HCT116 (cell line): Measurements from ENCODE around the gene OBSCN. TPM values are rescaled to one million over a fixed set of nuclear protein-coding genes. Genes with fewer than 3 reads are reported as not detected.

ENCODE experiments used
- ATAC-seq: fragments of 200-7000 bp; cut with Tn5 transposase; 2 replicates; pipeline ENCODE4 v1.9.1; 2020; ENCODE audit warnings: mild to moderate bottlenecking, moderate library complexity
- BruUV-seq: library from RNA; stranded (reverse); fragments of 400-500 nt; replicated peaks from 2 replicates; lab custom pipeline; 2021; lab: Mats Ljungman, UMichigan
- CTCF ChIA-PET: fragments of 300-600 bp; sonication (Branson Sonifier 250); formaldehyde crosslinking; loops from one replicate; lab custom pipeline; 2021; ENCODE audit warnings: antibody characterized with exemption; lab: Charles Lee
- POLR2A ChIA-PET: fragments of 300-600, 350-600 bp; sonication (Branson Sonifier 250); formaldehyde crosslinking; loops from one replicate; lab custom pipeline; 2021; ENCODE audit warnings: antibody characterized with exemption; lab: Charles Lee
- RAD21 ChIA-PET, 2 experiments: fragments of 300-600 bp; sonication (Branson Sonifier 250); formaldehyde crosslinking; loops; one replicate each; lab custom pipeline; 2023; ENCODE audit warnings: low total read pairs in 2 of 2; ENCODE audit not compliant: uncharacterized antibody in 2 of 2, unreplicated experiment in 2 of 2, low non-redundant PET in 1 of 2; lab: Charles Lee
- DNase-seq: peaks from one replicate; pipeline ENCODE4 v3.0.0-alpha.2; 2010; ENCODE audit warnings: low read depth, low spot score
- H2AFZ ChIP-seq: fragments of 200-600 bp; shearing (Covaris generic), sonication (generic); 2 replicates; pipeline ENCODE4 v1.6.1; 2017; ENCODE audit warnings: low read depth, mixed run types, mixed read lengths, antibody characterized with exemption, low read length; ENCODE audit not compliant: poor library complexity, severe bottlenecking
- H3K27ac ChIP-seq: 2 replicates; pipeline ENCODE4 v1.5.1; 2012; ENCODE audit warnings: low read depth, low read length
- H3K27me3 ChIP-seq: fragments of 200-600 bp; sonication (generic); 2 replicates; pipeline ENCODE4 v1.6.1; 2016; ENCODE audit warnings: mixed run types, low read length, mixed read lengths; ENCODE audit not compliant: insufficient read depth
- H3K36me3 ChIP-seq, 2 experiments: fragments of 200-500 bp in 1 of 2; fragments of 200-600 bp in 1 of 2; sonication (Bioruptor generic) in 1 of 2; sonication (generic) in 1 of 2; 2 replicates each; pipeline versions ENCODE4 v1.5.1 to v1.6.1; 2014 to 2016; ENCODE audit warnings: low read length in 2 of 2, inconsistent platforms in 1 of 2, mixed read lengths in 1 of 2, mixed run types in 1 of 2; ENCODE audit not compliant: insufficient read depth in 2 of 2, control insufficient read depth in 1 of 2
- H3K4me1 ChIP-seq, 2 experiments: fragments of 200-600 bp in 1 of 2; sonication (generic) in 1 of 2; 2 replicates each; pipeline versions ENCODE4 v1.5.1 to v1.6.1; 2012 to 2017; ENCODE audit warnings: low read length in 2 of 2, inconsistent platforms in 1 of 2, mild to moderate bottlenecking in 1 of 2, mixed read lengths in 1 of 2, mixed run types in 1 of 2, moderate library complexity in 1 of 2; ENCODE audit not compliant: insufficient read depth in 2 of 2, control insufficient read depth in 1 of 2
- H3K4me2 ChIP-seq: fragments of 200-600 bp; sonication (generic); 2 replicates; pipeline ENCODE4 v1.6.1; 2017; ENCODE audit warnings: mixed run types, low read length, mixed read lengths
- H3K4me3 ChIP-seq, 2 experiments: fragments of 200-600 bp in 1 of 2; sonication (generic) in 1 of 2; replicated peaks in 1 of 2; 2 replicates each; pipeline ENCODE4 v1.5.1; 2011 to 2016; ENCODE audit warnings: low read length in 2 of 2, control low read depth in 1 of 2, low read depth in 1 of 2, mild to moderate bottlenecking in 1 of 2, mixed read lengths in 1 of 2, mixed run types in 1 of 2
- H3K79me2 ChIP-seq: fragments of 200-600 bp; sonication (generic); 2 replicates; pipeline ENCODE4 v1.6.1; 2017; ENCODE audit warnings: mild to moderate bottlenecking, mixed run types, low read length, moderate library complexity, mixed read lengths; ENCODE audit not compliant: insufficient read depth
- H3K9ac ChIP-seq: fragments of 200-600 bp; sonication (generic); 2 replicates; pipeline ENCODE4 v1.6.1; 2016; ENCODE audit warnings: low read length, mixed read lengths
- H3K9me2 ChIP-seq: fragments of 200-600 bp; sonication (generic), shearing (Covaris generic); 2 replicates; pipeline ENCODE4 v1.6.1; 2017; ENCODE audit warnings: mixed run types, mild to moderate bottlenecking, moderate library complexity; ENCODE audit not compliant: insufficient read depth
- H3K9me3 ChIP-seq, 2 experiments: fragments of 200-500 bp in 1 of 2; fragments of 200-600 bp in 1 of 2; sonication (Bioruptor generic) in 1 of 2; sonication (generic) in 1 of 2; 2 replicates each; pipeline ENCODE4 v1.6.1; 2014 to 2017; ENCODE audit warnings: low read length in 2 of 2, mixed read lengths in 2 of 2, inconsistent platforms in 1 of 2, low read depth in 1 of 2, mild to moderate bottlenecking in 1 of 2, mixed run types in 1 of 2, moderate library complexity in 1 of 2; ENCODE audit not compliant: control insufficient read depth in 1 of 2, insufficient read depth in 1 of 2
- H4K20me1 ChIP-seq: fragments of 200-600 bp; sonication (generic), shearing (Covaris generic); 2 replicates; pipeline ENCODE4 v1.6.1; 2017; ENCODE audit warnings: mixed run types, mild to moderate bottlenecking, moderate library complexity; ENCODE audit not compliant: insufficient read depth
- ATF3 ChIP-seq: IDR thresholded peaks from 2 replicates; pipeline ENCODE4 v1.6.1; 2012
- CBX3 ChIP-seq: IDR thresholded peaks from 2 replicates; pipeline ENCODE4 v1.6.1; 2012; ENCODE audit warnings: low read depth
- CEBPB ChIP-seq: IDR thresholded peaks from 2 replicates; pipeline ENCODE4 v1.6.1; 2012; ENCODE audit warnings: low read depth
- CTCF ChIP-seq, 3 experiments: fragments of 200-600 bp in 1 of 3; sonication (generic) in 1 of 3; IDR thresholded peaks in 2 of 3; conservative IDR thresholded peaks in 1 of 3; 2 replicates each; pipeline ENCODE4 v1.5.1; 2012 to 2017; ENCODE audit warnings: low read depth in 2 of 3, low read length in 2 of 3, antibody characterized with exemption in 1 of 3, borderline replicate concordance in 1 of 3, control low read depth in 1 of 3, mild to moderate bottlenecking in 1 of 3, mixed read lengths in 1 of 3, mixed run types in 1 of 3, moderate library complexity in 1 of 3; ENCODE audit not compliant: insufficient read depth in 1 of 3
- EZH2phosphoT487 ChIP-seq: fragments of 200-600 bp; IDR thresholded peaks from 2 replicates; pipeline ENCODE4 v1.6.1; 2018; ENCODE audit warnings: antibody characterized with exemption, borderline replicate concordance
- POLR2A ChIP-seq: IDR thresholded peaks from 2 replicates; pipeline ENCODE4 v1.7.0; 2011; ENCODE audit warnings: borderline replicate concordance; ENCODE audit not compliant: insufficient read depth, insufficient read length; ENCODE audit errors: extremely low read depth
- POLR2AphosphoS5 ChIP-seq: IDR thresholded peaks from 2 replicates; pipeline ENCODE4 v1.6.1; 2011; ENCODE audit warnings: mild to moderate bottlenecking, low read depth, low read length, moderate library complexity
- RAD21 ChIP-seq: IDR thresholded peaks from 2 replicates; pipeline ENCODE4 v1.6.1; 2012; ENCODE audit warnings: low read depth, mild to moderate bottlenecking
- SRF ChIP-seq: IDR thresholded peaks from 2 replicates; pipeline ENCODE4 v1.6.1; 2012; ENCODE audit warnings: low read depth
- TCF7L2 ChIP-seq: IDR thresholded peaks from 2 replicates; pipeline ENCODE4 v1.7.0; 2011; ENCODE audit warnings: borderline replicate concordance, inconsistent platforms; ENCODE audit not compliant: insufficient read depth, insufficient read length; ENCODE audit errors: extremely low read depth
- YY1 ChIP-seq: IDR thresholded peaks from 2 replicates; pipeline ENCODE4 v1.6.1; 2011; ENCODE audit warnings: low read length, low read depth, moderate library complexity, mild to moderate bottlenecking; ENCODE audit not compliant: insufficient replicate concordance; ENCODE audit errors: extremely low read depth
- ZBTB33 ChIP-seq: IDR thresholded peaks from 2 replicates; pipeline ENCODE4 v1.6.1; 2011; ENCODE audit warnings: mild to moderate bottlenecking, low read length, moderate library complexity; ENCODE audit not compliant: insufficient replicate concordance; ENCODE audit errors: extremely low read depth
- ZFX ChIP-seq: fragments of 450-650 bp; IDR thresholded peaks from 2 replicates; pipeline ENCODE4 v1.6.1; 2017
- ZNF274 ChIP-seq: fragments of 200-500 bp; sonication (Bioruptor generic); IDR thresholded peaks from 2 replicates; pipeline ENCODE4 v1.6.1; 2014; ENCODE audit warnings: mild to moderate bottlenecking, low read depth, low read length, inconsistent platforms
- intact Hi-C: fragments of 100-400 bp; cut with micrococcal nuclease; formaldehyde crosslinking; loops from 2 replicates; pipeline ENCODE4 v1.10.0; 2022
- total RNA-seq: library from RNA; stranded (reverse); gene quantifications from one replicate; pipeline ENCODE4 v1.2.1, GENCODE V29; 2021; ENCODE audit not compliant: unreplicated experiment
- TF ChIP-seq, protein P1 (sequence below): IDR thresholded peaks from 2 replicates; pipeline ENCODE4 v1.6.1; 2012
- TF ChIP-seq, protein P2 (sequence below): IDR thresholded peaks from 2 replicates; pipeline ENCODE4 v1.6.1; 2012; ENCODE audit warnings: low read depth

OBSCN gene
- total RNA-seq, 1 experiment from 2014 or later: 16.6 TPM

GRCh38 chr1:228415221-228415620 lies 207.4 kb downstream of the OBSCN start:
- no peak overlapping the region for H3K4me2 ChIP-seq
- intact Hi-C loops: no loop called here

More at GRCh38 chr1:228415221-228415620, 207.4 kb downstream of the OBSCN start:
- H3K79me2 ChIP-seq: no peaks in the 10 kb centered on the region
- ChIA-PET POLR2A (no interaction called here), CTCF (no interaction called here), RAD21 (no interaction called here)
- no peaks in the 10 kb centered on the region for H4K20me1 ChIP-seq
- H3K9me3 ChIP-seq: no peaks in the 10 kb centered on the region
- no peak overlapping the region for H3K9ac ChIP-seq
- H3K4me1 ChIP-seq: peaks cover 9 to 15% of the 10 kb centered on the region in 2 experiments; a peak in 3 of 4 replicates
- H3K9me2 ChIP-seq: no peaks in the 10 kb centered on the region
- ATAC-seq: no peak
- no peak overlapping the region for H3K27ac ChIP-seq
- no TSS peak for BruUV-seq
- H2AFZ ChIP-seq: no peak overlapping the region
- TF ChIP-seq, protein P1, sequence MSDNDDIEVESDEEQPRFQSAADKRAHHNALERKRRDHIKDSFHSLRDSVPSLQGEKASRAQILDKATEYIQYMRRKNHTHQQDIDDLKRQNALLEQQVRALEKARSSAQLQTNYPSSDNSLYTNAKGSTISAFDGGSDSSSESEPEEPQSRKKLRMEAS: no peak
- TF ChIP-seq CBX3: no peak
- no peak for TF ChIP-seq ZFX
- TF ChIP-seq ZBTB33: no peak
- TF ChIP-seq CEBPB: no peak
- TF ChIP-seq YY1: no peak
- TF ChIP-seq POLR2AphosphoS5: no peak
- no peak for TF ChIP-seq ATF3
- no peak for TF ChIP-seq EZH2phosphoT487
- TF ChIP-seq RAD21: no peak
- TF ChIP-seq, protein P2, sequence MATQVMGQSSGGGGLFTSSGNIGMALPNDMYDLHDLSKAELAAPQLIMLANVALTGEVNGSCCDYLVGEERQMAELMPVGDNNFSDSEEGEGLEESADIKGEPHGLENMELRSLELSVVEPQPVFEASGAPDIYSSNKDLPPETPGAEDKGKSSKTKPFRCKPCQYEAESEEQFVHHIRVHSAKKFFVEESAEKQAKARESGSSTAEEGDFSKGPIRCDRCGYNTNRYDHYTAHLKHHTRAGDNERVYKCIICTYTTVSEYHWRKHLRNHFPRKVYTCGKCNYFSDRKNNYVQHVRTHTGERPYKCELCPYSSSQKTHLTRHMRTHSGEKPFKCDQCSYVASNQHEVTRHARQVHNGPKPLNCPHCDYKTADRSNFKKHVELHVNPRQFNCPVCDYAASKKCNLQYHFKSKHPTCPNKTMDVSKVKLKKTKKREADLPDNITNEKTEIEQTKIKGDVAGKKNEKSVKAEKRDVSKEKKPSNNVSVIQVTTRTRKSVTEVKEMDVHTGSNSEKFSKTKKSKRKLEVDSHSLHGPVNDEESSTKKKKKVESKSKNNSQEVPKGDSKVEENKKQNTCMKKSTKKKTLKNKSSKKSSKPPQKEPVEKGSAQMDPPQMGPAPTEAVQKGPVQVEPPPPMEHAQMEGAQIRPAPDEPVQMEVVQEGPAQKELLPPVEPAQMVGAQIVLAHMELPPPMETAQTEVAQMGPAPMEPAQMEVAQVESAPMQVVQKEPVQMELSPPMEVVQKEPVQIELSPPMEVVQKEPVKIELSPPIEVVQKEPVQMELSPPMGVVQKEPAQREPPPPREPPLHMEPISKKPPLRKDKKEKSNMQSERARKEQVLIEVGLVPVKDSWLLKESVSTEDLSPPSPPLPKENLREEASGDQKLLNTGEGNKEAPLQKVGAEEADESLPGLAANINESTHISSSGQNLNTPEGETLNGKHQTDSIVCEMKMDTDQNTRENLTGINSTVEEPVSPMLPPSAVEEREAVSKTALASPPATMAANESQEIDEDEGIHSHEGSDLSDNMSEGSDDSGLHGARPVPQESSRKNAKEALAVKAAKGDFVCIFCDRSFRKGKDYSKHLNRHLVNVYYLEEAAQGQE: no peak
- no peak for TF ChIP-seq SRF
- TF ChIP-seq TCF7L2: no peak
- TF ChIP-seq CTCF (IDR thresholded peaks at IDR 0.05 in 2 of 3, conservative IDR thresholded peaks at IDR 0.05 in 1 of 3; ENCODE audit: borderline replicate concordance in 1 of 3, insufficient read depth in 1 of 3, low read depth in 2 of 3, low read length in 2 of 3): no peak
- no peak for TF ChIP-seq POLR2A
- TF ChIP-seq ZNF274: no peak
- TF ChIP-seq, all 23 proteins: peak for 0
- Histone ChIP-seq H3K27me3 (no peaks in the 10 kb centered on the region), H3K4me3 (no peak overlapping the region), H3K36me3 (no peaks in the 10 kb centered on the region)
- no peak for DNase-seq
